ENCODE data around the gene ZHX3.
"Not testable (repeated sequence)": the region's sequence is repeated elsewhere in the genome, so short reads cannot be mapped to it uniquely, and the experiment has no call there.

Gene ZHX3

GRCh38 chr20:41259309-41259708, 58.2 kb downstream of the ZHX3 start:
- TF ChIP-seq POLR2A (IDR thresholded peaks at IDR 0.05; ENCODE audit: low read length) (no peak), GATA1 (IDR thresholded peaks at IDR 0.05; ENCODE audit: low read depth, low read length) (no peak)
- DNase-seq: no peak

GRCh38 chr20:41258474-41258873, 59.1 kb downstream of the ZHX3 start:
- TF ChIP-seq GATA1 (IDR thresholded peaks at IDR 0.05; ENCODE audit: low read depth, low read length) (no peak), POLR2A (IDR thresholded peaks at IDR 0.05; ENCODE audit: low read length) (no peak)
- DNase-seq: peak in 1 of 2 experiments; percentile 37

- no peak for DNase-seq
- TF ChIP-seq POLR2A (IDR thresholded peaks at IDR 0.05; ENCODE audit: low read length) (no peak), GATA1 (IDR thresholded peaks at IDR 0.05; ENCODE audit: low read depth, low read length) (no peak)
Observed at GRCh38 chr20:41256516-41256915, 61.0 kb downstream of the ZHX3 start.

- no peak for DNase-seq
Observed at GRCh38 chr20:41255655-41256054, 61.9 kb downstream of the ZHX3 start.

GRCh38 chr20:41249411-41250281, 67.9 kb downstream of the ZHX3 start:
- peak; percentile 63 to 76 for DNase-seq
- no peak for TF ChIP-seq POLR2A (IDR thresholded peaks at IDR 0.05; ENCODE audit: low read length)
- TF ChIP-seq GATA1 (IDR thresholded peaks at IDR 0.05; ENCODE audit: low read depth, low read length): no peak

More at GRCh38 chr20:41255655-41256054, 61.9 kb downstream of the ZHX3 start:
- TF ChIP-seq POLR2A (IDR thresholded peaks at IDR 0.05; ENCODE audit: low read length) (no peak), GATA1 (IDR thresholded peaks at IDR 0.05; ENCODE audit: low read depth, low read length) (no peak)

GRCh38 chr20:41248368-41249024, 69.0 kb downstream of the ZHX3 start:
- no peak for TF ChIP-seq GATA1 (IDR thresholded peaks at IDR 0.05; ENCODE audit: low read depth, low read length)
- DNase-seq: no peak

- DNase-seq: no peak
- no peak for TF ChIP-seq POLR2A (IDR thresholded peaks at IDR 0.05; ENCODE audit: low read length)
- TF ChIP-seq GATA1 (IDR thresholded peaks at IDR 0.05; ENCODE audit: low read depth, low read length): no peak
Observed at GRCh38 chr20:41247523-41248367, 69.8 kb downstream of the ZHX3 start.

GRCh38 chr20:41245086-41245707, 72.3 kb downstream of the ZHX3 start:
- no peak for DNase-seq
- TF ChIP-seq GATA1 (IDR thresholded peaks at IDR 0.05; ENCODE audit: low read depth, low read length) (no peak), POLR2A (IDR thresholded peaks at IDR 0.05; ENCODE audit: low read length) (no peak)

GRCh38 chr20:41242807-41243206, 74.7 kb downstream of the ZHX3 start:
- DNase-seq: no peak
- TF ChIP-seq POLR2A (IDR thresholded peaks at IDR 0.05; ENCODE audit: low read length) (no peak), GATA1 (IDR thresholded peaks at IDR 0.05; ENCODE audit: low read depth, low read length) (no peak)

- TF ChIP-seq GATA1 (IDR thresholded peaks at IDR 0.05; ENCODE audit: low read depth, low read length) (no peak), POLR2A (IDR thresholded peaks at IDR 0.05; ENCODE audit: low read length) (no peak)
- DNase-seq: no peak
Observed at GRCh38 chr20:41242352-41242751, 75.2 kb downstream of the ZHX3 start.

- not testable (repeated sequence) for DNase-seq
Observed at GRCh38 chr20:41237233-41237632, 80.3 kb downstream of the ZHX3 start.

- DNase-seq: not testable (repeated sequence)
Observed at GRCh38 chr20:41236818-41237217, 80.7 kb downstream of the ZHX3 start.

- no peak for TF ChIP-seq POLR2A (IDR thresholded peaks at IDR 0.05; ENCODE audit: low read length)
- no peak for TF ChIP-seq GATA1 (IDR thresholded peaks at IDR 0.05; ENCODE audit: low read depth, low read length)
Observed at GRCh38 chr20:41234546-41234945, 83.0 kb downstream of the ZHX3 start.

GRCh38 chr20:41234041-41234440, 83.5 kb downstream of the ZHX3 start:
- no peak for DNase-seq
- no peak for TF ChIP-seq GATA1 (IDR thresholded peaks at IDR 0.05; ENCODE audit: low read depth, low read length)
- no peak for TF ChIP-seq POLR2A (IDR thresholded peaks at IDR 0.05; ENCODE audit: low read length)

More at GRCh38 chr20:41234546-41234945, 83.0 kb downstream of the ZHX3 start:
- DNase-seq: no peak

All from erythroblast (primary cell).